Measurements from ENCODE around the gene NPPB.
A peak's percentile ranks its signal among the peaks of the same experiment; 100 is the strongest.

The NPPB gene

DNA sequence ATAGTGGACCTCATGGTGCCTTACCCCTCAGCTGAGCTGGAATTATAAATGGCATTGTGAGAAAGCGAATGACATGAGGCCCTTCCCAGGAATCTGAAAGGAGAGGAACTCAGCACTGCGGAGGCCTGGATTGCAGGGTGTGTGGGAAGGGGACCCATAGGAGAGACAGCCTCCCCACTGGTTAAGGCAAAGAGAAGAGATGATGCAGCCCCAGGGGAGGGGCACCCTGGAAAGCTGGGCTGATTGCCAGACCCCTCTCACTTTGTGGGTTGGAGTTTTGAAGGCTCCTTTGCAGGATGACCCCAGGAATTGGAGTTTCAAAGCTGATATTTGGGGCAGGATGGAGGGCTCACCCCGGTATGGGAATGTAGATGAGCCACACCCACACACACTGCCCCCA is 2.0 kb downstream of the NPPB start:
- DNase-seq: no peak

DNA sequence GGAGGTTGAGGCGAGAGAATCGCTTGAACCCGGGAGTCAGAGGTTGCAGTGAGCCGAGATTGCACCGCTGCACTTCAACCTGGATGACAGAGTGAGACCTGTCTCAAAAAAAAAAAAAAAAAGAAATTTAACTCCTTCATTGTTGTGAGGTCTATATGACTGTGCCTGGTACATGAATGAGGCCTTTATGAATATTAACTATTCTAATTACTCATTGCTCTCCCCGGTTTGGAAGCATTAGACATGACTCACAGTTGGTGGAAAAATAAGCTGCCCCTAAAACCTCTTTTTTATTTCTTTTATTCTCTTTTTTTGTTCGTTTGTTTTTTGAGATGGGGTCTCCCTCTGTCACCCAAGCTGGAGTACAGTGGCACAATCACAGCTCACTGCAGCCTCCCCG is 3.3 kb downstream of the NPPB start:
- no peak for DNase-seq

DNA sequence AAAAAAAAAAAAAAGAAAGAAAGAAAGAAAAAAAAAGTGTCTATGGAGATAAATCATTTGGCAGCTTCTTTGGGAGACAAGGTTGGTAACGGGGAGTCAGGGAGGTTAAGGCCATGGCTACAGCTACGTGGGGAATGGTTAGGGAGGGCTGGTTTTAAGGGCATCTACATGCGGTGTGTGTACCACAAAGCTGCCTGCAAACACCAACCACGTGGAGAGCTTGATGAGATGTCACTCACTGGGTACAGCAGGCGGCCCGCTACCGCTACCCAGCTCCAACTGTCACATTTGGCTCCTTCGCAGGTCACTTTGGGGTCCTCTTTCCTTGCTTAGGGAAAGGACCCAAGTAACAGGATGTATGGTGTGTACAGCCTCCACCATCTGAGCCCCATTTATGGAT is 4.2 kb downstream of the NPPB start:
- no peak for DNase-seq

DNA sequence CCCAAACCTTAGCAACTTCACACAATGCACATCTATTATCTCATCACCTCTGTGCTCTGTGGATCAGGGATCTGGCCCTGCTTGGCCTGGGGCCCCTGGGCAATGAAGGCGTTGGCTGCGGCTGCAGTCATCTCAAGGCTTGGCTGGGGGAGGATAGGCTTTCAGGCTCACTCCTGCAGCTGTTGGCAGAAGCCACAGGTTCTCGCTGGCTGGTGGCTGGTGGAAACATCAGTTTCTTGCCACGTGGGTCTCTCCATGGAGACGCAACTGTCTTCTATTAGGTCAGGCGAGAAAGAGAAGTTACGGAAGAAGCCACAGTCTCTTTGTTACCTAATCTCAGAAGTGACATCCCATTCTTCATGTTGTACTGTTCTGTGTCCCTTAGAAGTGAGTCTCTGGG is 7.6 kb downstream of the NPPB start:
- DNase-seq: no peak

DNA sequence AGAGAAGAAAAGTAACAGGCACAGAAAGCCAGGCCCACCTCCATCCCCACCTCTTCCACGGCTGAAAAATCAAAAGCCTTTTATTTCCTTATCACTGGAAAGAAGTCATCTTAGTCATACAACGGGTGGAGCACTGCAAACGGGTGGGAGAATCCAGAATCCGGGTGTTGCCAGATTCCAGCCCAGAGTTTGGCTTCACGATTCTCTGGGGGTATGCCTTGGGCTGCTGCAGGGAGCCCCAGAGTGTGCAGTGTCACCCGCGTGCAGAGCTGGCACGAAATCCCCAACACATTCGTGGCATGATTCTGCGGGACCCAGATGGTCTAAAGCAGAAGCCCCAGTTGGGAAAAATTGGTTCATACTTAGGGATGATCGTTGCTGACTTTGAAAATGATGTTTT is 8.6 kb downstream of the NPPB start:
- DNase-seq: no peak

DNA sequence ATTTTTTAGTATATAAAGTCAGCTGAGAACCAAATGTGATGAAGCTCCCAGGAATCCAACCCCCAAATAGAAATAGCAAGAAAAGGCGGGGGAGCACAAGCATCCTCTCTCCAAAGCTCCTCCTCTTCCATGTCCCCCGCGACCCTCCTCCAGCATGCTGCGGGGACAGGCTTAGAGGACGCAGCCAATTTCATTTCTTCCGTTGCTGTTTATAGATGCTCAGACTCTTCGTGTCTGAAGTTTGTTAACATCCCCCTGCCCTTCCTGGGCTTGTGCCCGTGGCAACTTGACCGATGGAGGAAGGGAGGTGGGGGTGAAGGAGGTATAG is 10.4 kb downstream of the NPPB start:
- no peak for DNase-seq

DNA sequence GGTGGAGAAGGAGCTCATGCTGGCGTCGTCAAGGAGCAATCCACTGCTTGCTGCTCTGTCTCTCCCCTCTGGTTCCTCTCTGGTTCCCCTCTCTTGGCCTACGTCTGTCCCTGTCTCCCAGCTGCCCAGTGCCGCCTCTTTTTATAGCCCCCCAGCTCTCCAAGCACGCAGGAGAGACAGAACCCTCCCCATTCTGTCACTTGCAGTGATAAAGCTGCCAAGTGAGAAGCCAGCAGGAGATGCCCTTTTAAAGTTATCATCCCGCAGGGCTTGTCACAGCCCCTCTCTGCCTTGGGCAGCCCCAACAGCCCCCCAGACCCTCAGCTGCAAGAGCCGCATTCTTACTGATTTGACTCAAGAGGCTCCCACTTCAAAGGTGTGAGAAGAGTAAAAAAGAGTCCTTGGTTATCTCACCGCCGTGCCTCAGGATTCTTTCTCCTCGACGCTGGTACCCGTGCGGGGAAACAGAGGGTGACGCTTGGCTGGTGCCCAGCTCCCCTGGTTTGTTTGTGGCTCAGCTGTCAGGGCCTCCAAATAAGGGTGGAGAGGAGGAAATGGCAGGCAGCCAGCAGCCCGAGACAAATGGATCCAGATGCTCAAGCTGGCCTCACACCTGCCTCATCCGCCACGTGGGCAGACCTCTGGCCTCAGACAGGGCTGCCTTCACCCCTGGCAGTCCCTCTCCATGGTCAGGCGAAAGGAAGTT is 10.9 kb downstream of the NPPB start, which contains the start of gene NPPA:
Gene NPPA, minus strand, starts transcription at position 117 of the 706 bp plus-strand sequence. Its CDS starts 99 bp downstream, at position 18.
- no peak for DNase-seq

DNA sequence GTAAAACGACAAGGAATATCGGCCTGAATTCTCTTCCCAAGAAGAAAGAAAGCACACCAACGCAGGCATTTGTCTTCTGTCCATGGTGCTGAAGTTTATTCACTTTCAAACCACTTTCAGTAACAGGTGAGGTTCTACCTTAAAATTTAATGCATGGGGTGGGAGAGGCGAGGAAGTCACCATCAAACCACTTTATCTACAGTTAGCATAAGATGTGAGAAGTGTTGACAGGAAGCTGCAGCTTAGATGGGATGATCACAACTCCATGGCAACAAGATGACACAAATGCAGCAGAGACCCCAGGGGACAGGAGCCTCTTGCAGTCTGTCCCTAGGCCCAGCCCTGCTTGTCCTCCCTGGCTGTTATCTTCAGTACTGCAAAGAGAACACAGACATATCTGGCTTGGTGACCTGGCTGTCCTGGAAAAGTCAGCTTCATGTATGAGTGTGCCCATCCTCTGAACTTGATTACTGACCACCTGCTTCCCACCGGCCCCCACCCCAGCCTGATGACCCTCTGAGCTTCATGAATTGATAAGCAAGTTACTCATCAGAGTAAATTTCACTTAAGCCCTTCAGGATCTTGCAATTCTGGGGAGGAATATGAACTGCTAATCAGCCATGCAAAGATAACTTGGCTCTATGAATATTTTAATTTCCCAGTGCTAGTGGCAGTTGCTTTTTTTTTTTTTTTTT is 13.0 kb downstream of the NPPB start:
- no peak for DNase-seq

DNA sequence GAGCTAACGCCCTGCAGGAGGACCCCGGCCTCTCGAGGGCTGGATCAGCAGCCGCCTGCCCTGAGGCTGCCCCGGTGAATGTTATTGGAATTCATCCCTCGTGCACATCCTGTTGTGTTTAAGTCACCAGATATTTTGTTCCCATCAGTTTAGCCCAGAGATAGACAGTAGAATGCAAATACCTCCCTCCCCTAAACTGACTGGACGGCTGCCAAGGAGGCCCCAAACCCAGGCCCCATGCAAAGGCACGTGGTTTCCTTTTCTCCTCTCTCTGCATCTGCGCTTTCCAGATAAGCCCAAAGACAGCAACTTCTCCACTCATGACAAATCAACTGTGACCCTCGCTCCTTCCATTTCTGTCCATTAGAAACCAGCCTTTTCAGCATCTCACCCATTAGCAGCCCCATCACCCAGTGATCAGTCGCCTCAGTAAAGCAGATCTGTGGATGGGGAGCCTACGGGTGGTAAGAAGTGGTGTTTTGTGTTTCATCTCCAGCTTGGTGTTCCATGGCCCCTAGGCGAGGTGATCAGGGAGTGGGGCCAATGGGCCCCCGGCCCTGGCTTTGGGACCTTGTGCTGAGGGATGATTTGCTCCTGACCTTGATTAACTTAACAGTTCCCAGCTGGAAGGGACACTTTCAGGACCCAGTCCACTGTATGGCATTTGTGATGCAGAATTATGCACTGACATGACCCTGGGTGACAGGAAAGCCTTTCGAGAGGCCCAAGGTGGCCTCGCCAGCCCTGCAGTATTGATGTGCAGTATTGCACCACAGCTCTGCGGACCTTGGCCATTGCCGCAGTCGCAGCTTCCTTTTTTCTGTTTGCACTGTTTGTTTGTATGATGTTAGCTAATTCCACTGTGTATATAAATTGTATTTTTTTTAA is 16.3 kb downstream of the NPPB start:
- no peak for DNase-seq

DNA sequence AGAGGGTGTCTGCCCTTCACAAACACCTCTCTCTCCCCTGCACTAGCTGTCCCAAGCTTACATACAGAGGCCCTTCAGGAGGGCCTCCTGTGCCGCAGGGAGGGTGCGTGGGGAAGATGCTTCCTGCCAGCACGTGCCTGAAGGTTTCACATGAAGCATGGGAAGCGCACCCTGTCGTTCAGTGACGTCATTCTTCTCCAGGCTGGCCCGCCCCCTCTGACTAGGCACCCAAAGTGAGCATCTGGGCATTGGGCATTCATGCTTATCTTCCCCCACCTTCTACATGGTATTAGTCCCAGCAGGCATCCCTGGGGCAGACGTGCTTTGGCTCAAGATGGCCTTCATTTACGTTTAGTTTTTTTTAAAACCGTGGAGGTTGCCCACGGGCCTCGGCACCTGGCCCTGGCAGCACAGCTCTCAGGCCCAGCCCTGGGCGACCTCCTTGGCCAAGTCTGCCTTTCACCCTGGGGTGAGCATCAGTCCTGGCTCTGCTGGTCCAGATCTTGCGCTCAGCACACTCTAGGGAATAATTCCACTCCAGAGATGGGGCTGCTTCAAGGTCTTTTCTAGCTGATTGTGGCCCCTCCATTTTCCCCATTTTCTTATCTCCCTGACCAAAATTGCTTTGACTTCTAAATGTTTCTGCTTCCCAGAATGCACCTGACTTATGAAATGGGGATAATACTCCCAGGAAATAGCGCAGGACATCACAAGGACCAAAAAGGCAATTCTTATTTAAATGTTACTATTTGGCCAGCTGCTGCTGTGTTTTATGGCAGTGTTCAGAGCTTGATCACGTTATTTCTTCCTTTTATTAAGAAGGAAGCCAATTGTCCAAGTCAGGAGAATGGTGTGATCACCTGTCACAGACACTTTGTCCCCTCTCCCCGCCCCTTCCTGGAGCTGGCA is 17.2 kb downstream of the NPPB start:
- DNase-seq: no peak

DNA sequence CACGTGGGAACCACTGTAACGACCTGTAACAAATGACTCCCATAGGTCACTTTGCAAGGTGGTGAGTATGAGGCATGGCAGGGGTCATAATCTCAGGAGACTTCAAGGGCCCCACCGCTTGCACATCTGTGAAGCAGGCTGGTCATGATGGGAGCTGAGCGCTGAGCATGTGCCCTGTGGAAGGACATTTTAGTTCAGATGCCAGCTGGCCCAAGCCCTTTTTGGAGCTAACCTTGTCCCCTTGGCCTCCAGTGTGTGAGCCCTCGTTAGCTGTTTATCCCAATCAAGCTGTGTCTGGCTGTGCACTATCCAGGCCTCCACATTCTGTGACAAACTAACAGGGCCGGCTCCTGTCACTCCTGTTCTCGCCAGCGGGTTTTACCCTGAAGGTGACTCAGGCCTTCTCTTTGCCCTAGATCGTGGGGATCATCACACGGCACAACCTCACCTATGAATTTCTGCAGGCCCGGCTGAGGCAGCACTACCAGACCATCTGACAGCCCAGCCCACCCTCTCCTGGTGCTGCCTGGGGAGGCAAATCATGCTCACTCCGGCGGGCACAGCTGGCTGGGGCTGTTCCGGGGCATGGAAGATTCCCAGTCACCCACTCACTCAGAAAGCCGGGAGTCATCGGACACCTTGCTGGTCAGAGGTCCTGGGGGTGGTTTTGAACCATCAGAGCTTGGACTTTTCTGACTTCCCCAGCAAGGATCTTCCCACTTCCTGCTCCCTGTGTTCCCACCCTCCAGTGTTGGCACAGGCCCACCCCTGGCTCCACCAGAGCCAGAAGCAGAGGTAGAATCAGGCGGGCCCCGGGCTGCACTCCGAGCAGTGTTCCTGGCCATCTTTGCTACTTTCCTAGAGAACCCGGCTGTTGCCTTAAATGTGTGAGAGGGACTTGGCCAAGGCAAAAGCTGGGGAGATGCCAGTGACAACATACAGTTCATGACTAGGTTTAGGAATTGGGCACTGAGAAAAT is 18.7 kb downstream of the NPPB start:
- DNase-seq: no peak

DNA sequence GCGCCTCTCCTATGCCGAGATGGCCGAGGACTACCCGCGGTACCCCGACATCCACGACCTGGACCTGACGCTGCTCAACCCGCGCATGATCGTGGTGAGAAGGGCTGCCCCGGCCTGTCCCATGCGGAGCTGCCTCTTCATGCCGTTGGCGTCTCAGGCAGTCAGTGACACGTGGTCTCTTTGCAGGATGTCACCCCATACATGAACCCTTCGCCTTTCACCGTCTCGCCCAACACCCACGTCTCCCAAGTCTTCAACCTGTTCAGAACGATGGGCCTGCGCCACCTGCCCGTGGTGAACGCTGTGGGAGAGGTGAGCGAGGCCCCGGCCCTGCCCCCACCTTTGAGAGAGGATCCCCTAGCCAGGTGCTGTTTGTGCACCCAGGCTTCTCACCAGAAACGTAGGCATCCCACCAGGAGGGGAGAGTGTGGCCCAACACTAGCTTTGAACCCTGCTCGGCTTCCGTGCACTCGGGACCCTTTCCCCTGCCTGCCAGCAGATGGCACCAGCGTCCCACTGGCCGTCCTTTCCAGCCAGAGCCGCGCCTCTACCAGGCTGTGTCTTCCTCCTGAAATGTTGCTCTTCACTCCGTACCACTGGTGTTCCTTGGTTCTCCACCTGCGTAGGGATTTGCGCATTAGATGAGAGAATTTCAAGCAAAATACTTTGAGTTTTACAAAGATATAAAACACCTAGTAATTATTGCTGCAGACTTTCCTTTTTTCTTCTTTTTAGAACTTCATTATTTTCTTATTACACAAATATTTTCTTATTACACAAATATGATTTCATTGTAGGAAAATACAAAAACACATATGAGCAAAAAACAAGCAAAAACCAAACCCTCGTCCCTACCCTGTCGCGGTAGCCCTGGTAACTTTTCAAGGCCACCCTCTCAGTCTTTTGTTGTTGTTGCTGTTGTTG is 20.1 kb downstream of the NPPB start:
- peak; percentile 74 for DNase-seq

DNA sequence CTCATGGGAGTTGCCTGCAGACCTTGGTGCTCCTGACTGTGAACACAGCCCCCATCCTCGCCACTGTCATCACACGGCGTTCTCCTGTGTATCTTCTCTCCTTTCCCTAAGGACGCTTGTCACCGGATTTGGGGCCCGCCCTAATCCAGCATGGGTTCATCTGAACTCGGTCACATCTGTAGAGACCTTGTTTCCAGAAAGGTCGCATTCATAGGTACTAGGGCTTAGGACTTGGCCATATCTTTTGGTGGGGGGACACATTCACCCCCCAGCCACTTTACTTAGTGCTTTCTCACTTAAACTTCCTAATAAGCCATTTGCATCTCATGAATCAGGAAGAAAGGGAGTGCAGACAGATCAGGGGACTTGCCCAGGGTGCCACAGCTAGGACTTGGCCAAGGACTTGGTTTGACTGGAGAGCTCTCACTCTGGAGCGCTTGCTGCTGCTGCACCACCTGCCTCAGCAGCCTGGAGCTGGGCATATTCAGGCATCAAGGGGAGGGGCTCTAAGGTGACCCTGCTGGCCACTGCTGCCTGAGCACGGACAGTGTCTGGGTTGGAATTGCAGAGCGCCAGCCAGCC is 20.9 kb downstream of the NPPB start:
- DNase-seq: no peak

DNA sequence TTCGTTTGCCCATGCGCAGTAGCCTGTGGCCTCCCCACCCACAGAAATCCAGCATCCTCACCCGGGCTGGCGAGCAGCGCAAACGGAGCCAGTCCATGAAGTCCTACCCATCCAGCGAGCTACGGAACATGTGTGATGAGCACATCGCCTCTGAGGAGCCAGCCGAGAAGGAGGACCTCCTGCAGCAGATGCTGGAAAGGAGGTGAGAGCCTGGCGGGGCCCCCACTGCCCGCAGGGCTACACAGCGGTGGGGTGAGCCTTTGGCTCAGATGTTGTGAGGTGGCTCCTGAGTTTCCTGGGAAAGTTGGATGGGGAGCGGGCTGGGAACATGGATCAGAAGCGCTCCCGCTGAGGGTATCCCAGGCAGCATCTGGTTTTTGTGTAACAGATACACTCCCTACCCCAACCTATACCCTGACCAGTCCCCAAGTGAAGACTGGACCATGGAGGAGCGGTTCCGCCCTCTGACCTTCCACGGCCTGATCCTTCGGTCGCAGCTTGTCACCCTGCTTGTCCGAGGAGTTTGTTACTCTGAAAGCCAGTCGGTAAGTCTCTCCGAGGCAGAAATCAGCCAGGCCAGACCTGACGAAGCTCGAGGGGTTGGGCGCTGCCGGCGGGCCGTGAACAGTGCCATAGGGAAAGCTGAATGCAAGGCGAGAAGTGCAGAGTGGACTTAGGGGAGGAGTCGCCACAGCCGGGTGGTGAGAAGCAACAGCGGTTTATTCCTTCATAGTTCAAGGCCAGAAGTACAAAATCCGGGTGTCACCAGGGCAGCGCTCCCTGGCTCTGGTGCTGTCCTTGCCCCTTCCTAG is 21.6 kb downstream of the NPPB start:
- no peak for DNase-seq

DNA sequence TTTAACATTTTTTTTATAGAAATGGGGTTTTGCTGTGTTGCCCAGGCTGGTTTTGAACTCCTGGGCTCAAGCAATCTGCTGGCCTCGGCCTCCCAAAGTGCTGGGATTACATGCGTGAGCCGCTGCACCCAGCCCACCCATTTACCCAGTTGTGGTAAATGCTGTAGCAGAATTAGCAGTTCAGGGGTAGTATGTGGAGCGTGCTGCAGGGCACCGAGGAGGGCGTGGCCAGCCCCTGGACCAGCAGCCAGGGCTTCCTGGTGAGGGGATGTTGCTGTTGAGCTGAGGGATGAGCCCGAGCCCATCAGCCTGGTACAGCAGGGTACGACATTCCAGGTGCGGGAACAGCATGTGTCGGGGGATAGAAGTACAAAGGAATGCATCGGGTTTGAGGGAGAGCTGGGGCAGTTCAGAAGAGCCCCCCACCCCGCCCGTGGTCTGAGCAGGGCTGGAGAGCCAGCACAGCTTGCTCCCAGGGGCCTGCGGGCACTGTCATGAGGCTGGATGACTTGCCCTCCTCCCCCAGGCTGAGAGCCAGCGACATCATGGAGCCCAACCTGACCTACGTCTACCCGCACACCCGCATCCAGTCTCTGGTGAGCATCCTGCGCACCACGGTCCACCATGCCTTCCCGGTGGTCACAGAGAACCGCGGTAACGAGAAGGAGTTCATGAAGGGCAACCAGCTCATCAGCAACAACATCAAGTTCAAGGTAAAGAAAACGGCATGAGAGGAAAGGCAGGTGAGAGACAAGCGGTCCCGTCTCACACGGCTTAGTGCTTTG is 23.1 kb downstream of the NPPB start:
- no peak for DNase-seq

DNA sequence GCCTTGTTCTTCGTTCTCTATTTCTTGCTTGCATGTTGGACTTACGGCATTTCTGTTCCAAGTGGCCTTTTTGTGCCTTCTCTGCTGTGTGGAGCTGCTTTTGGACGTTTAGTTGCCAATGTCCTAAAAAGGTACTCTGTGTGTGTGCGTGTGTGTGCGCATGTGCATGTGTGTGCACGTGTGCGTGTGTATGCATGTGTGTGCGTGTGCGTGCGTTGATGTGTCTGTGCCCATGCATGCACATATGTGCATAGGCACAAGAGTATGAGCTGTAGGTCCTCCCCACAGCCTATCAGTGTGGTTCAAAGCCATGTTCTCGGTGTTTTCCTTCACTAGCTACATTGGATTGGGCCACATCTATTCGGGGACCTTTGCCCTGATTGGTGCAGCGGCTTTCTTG is 24.8 kb downstream of the NPPB start:
- no peak for DNase-seq

DNA sequence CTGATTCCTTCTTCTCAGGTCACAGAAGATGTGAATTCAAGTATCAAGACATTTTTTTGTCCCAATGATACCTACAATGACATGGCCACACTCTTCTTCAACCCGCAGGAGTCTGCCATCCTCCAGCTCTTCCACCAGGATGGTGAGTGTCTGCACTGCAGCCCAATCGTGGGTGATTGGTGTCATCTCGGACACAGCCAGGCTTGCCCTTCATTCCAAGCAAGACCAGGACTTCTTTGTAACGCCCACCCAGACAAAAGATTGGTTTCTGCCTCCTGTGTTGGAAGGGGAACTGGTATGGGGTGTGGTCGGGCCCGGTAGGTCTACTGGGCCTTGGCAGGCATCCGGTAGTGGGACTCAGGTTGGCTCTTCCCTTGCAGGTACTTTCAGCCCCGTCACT is 25.2 kb downstream of the NPPB start:
- DNase-seq: no peak
